Measurements from ENCODE around the gene CCDC18.

GRCh38 chr1:93142161-93142560, 38.4 kb upstream of the CCDC18 start:
- no peak for TF ChIP-seq POLR2AphosphoS5 (IDR thresholded peaks at IDR 0.05; ENCODE audit: borderline replicate concordance, low read depth, low read length)
- no peak for TF ChIP-seq EZH2 (IDR thresholded peaks at IDR 0.05)
- TF ChIP-seq FOXP2 (optimal IDR thresholded peaks at IDR 0.05; ENCODE audit: control extremely low read depth, extremely low read length, insufficient read depth): no peak

Measured in SK-N-MC (cell line).